HEK293 (cell line): ENCODE data around the gene SPDYC.

ENCODE experiments used
- ATF2 ChIP-seq: fragments of 450-650 bp; formaldehyde crosslinking; IDR thresholded peaks from 2 replicates; pipeline ENCODE4 v1.5.1; 2016; ENCODE audit warnings: missing biosample characterization, missing genetic modification characterization, low read depth
- CTCF ChIP-seq: fragments of 450-650 bp; formaldehyde crosslinking; IDR thresholded peaks from 2 replicates; pipeline ENCODE4 v1.5.1; 2016; ENCODE audit warnings: missing biosample characterization, missing genetic modification characterization
- YY1 ChIP-seq: fragments of 450-650 bp; formaldehyde crosslinking; IDR thresholded peaks from 2 replicates; pipeline ENCODE4 v1.5.1; 2018; ENCODE audit warnings: missing biosample characterization, missing genetic modification characterization
- ZBTB48 ChIP-seq: fragments of 450-650 bp; formaldehyde crosslinking; IDR thresholded peaks from 2 replicates; pipeline ENCODE4 v1.5.1; 2016; ENCODE audit warnings: missing biosample characterization, missing genetic modification characterization
- ZIC2 ChIP-seq: fragments of 450-650 bp; formaldehyde crosslinking; IDR thresholded peaks from 2 replicates; pipeline ENCODE4 v1.5.1; 2016; ENCODE audit warnings: missing biosample characterization, missing genetic modification characterization

- TF ChIP-seq YY1 (tag by site-specific recombination) (no peak), ATF2 (no peak), ZBTB48 (no peak), CTCF (no peak), ZIC2 (no peak)
Measured at GRCh38 chr11:65157336-65157735, 12.7 kb upstream of the SPDYC start.
